Loucy (cell line): ENCODE results near the gene HMCN1.

ENCODE experiments used
- H2AFZ ChIP-seq: fragments of 200-600 bp; sonication (generic); 2 replicates; pipeline ENCODE4 v1.6.0; 2016; ENCODE audit warnings: antibody characterized with exemption, mild to moderate bottlenecking, low read length, moderate library complexity
- H3F3A ChIP-seq: fragments of 200-600 bp; 2 replicates; pipeline ENCODE4 v1.6.0; 2016; ENCODE audit warnings: antibody characterized with exemption, low read depth, mild to moderate bottlenecking
- H3K27me3 ChIP-seq: fragments of 200-600 bp; sonication (generic); 2 replicates; pipeline ENCODE4 v1.6.1; 2014; ENCODE audit warnings: low read length, mild to moderate bottlenecking; ENCODE audit not compliant: insufficient read depth, poor library complexity, severe bottlenecking
- H3K36me3 ChIP-seq: fragments of 200-600 bp; sonication (generic); 2 replicates; pipeline ENCODE4 v1.6.1; 2016; ENCODE audit warnings: low read length; ENCODE audit not compliant: insufficient read depth
- H3K4me1 ChIP-seq: fragments of 200-600 bp; sonication (generic); 2 replicates; pipeline ENCODE4 v1.5.1; 2014; ENCODE audit warnings: low read length, mild to moderate bottlenecking; ENCODE audit not compliant: insufficient read depth, poor library complexity, severe bottlenecking
- H3K4me2 ChIP-seq: fragments of 200-600 bp; sonication (generic); 2 replicates; pipeline ENCODE4 v1.6.0; 2014; ENCODE audit warnings: antibody characterized with exemption, low read length, low read depth, mild to moderate bottlenecking; ENCODE audit not compliant: poor library complexity, severe bottlenecking
- H3K4me3 ChIP-seq: fragments of 200-600 bp; sonication (generic); 2 replicates; pipeline ENCODE4 v1.5.1; 2014; ENCODE audit warnings: low read length, mild to moderate bottlenecking, mixed read lengths; ENCODE audit not compliant: poor library complexity, severe bottlenecking
- H3K79me2 ChIP-seq: fragments of 200-600 bp; sonication (generic); 2 replicates; pipeline ENCODE4 v1.6.1; 2014; ENCODE audit warnings: low read length; ENCODE audit not compliant: insufficient read depth
- H3K9ac ChIP-seq: fragments of 200-600 bp; sonication (generic); 2 replicates; pipeline ENCODE4 v1.6.0; 2014; ENCODE audit warnings: mild to moderate bottlenecking, low read depth, low read length, moderate library complexity; ENCODE audit not compliant: poor library complexity, severe bottlenecking
- H3K9me2 ChIP-seq: fragments of 200-600 bp; sonication (generic); replicated peaks from 2 replicates; pipeline ENCODE4 v1.6.1; 2016; ENCODE audit warnings: low read depth, low read length, mixed read lengths
- H3K9me3 ChIP-seq: fragments of 200-600 bp; sonication (generic); 2 replicates; pipeline ENCODE4 v1.6.1; 2014; ENCODE audit warnings: mild to moderate bottlenecking, antibody characterized with exemption, low read length, low read depth; ENCODE audit not compliant: insufficient read depth
- H4K20me1 ChIP-seq: fragments of 200-600 bp; sonication (generic); 2 replicates; pipeline ENCODE4 v1.6.0; 2014; ENCODE audit warnings: antibody characterized with exemption, low read length, mild to moderate bottlenecking; ENCODE audit not compliant: insufficient read depth, poor library complexity, severe bottlenecking
- EZH2phosphoT487 ChIP-seq: fragments of 200-600 bp; IDR thresholded peaks from 2 replicates; pipeline ENCODE4 v1.6.1; 2018; ENCODE audit warnings: antibody characterized with exemption, mild to moderate bottlenecking, moderate library complexity, borderline replicate concordance
- TF ChIP-seq, protein P1 (sequence below): fragments of 200-600 bp; sonication (generic); conservative IDR thresholded peaks from 2 replicates; pipeline ENCODE4 v1.5.1; 2014; ENCODE audit warnings: mild to moderate bottlenecking, antibody characterized with exemption, low read length

The HMCN1 gene

DNA sequence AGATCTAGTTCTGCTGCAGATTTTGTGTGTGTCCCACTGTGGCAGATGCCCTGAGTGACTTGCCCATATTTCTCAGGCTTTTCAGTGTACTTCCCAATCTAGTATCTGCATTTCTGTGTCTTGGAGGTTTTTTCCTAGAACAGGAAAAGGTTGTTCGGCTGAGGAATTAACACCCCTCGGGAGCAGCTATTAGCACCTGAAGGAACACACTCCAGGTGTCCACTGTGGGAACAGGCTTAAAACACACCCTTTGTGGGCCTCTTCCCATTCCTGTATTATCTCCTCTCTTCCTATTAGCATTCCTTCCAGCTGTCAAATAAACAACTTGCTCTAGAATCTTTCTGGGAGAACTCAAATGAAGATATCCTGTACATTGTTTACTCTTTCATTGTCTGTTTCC is 178.3 kb downstream of the HMCN1 start:
- Histone ChIP-seq H3K9me3 (no peaks in the 10 kb centered on the region), H3K79me2 (no peaks in the 10 kb centered on the region), H3K9me2 (no peaks in the 10 kb centered on the region), H3K9ac (no peak overlapping the region), H3K4me3 (no peak overlapping the region), H3K36me3 (no peaks in the 10 kb centered on the region), H2AFZ (no peak overlapping the region), H3K27me3 (no peaks in the 10 kb centered on the region), H3K4me2 (no peak overlapping the region), H3K4me1 (no peaks in the 10 kb centered on the region), H3F3A (no peaks in the 10 kb centered on the region), H4K20me1 (no peaks in the 10 kb centered on the region)
- TF ChIP-seq, protein P1, sequence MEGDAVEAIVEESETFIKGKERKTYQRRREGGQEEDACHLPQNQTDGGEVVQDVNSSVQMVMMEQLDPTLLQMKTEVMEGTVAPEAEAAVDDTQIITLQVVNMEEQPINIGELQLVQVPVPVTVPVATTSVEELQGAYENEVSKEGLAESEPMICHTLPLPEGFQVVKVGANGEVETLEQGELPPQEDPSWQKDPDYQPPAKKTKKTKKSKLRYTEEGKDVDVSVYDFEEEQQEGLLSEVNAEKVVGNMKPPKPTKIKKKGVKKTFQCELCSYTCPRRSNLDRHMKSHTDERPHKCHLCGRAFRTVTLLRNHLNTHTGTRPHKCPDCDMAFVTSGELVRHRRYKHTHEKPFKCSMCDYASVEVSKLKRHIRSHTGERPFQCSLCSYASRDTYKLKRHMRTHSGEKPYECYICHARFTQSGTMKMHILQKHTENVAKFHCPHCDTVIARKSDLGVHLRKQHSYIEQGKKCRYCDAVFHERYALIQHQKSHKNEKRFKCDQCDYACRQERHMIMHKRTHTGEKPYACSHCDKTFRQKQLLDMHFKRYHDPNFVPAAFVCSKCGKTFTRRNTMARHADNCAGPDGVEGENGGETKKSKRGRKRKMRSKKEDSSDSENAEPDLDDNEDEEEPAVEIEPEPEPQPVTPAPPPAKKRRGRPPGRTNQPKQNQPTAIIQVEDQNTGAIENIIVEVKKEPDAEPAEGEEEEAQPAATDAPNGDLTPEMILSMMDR = no peak
- TF ChIP-seq EZH2phosphoT487 = no peak

DNA sequence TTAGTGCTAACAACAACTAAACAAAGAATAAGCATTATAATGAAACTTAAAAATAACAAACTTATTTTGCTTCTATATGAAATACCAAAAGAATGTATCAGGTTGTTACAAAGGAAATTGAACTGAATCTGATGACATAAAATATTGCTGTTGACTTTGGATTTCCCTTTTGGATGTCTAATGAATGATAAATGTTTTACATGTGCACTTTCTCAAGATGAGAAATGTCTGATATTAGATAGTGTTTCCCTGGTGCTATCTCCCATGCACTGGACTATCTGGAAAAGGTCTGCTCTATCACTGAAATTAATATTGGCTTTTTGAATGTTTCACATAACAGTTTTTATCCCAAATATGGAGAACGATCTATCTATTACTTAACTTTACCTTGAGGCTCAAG is 179.9 kb downstream of the HMCN1 start:
- no peaks in the 10 kb centered on the region for H3K27me3 ChIP-seq
- H3K79me2 ChIP-seq = no peaks in the 10 kb centered on the region
- no peak overlapping the region for H3K9ac ChIP-seq
- no peaks in the 10 kb centered on the region for H4K20me1 ChIP-seq
- H3K9me3 ChIP-seq = no peaks in the 10 kb centered on the region
- no peak overlapping the region for H3K4me2 ChIP-seq
- H3K4me3 ChIP-seq = no peak overlapping the region
- H3K4me1 ChIP-seq = no peaks in the 10 kb centered on the region
- TF ChIP-seq, protein P1 = no peak
- TF ChIP-seq EZH2phosphoT487 = no peak
- H3K36me3 ChIP-seq = no peaks in the 10 kb centered on the region
- H3F3A ChIP-seq = no peaks in the 10 kb centered on the region
- H3K9me2 ChIP-seq = no peaks in the 10 kb centered on the region
- H2AFZ ChIP-seq = no peak overlapping the region

DNA sequence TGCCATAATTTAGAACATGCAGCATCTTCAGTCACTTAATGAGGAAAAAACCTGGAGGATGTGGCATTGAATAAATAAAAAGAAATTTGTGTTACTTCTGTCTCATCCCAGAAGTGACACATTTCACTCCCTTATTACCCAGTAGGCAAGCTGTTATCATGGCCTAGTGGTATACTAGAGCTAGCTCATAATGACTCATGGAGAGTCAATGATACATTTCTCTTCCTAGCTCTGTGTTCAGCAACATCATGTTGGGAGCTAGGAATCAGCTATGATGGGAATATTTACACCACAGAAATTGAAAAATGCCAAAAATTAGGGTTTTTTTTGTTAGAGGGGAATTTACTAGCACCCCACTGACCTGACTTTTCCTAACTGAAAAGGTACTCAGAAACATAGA is 182.7 kb downstream of the HMCN1 start:
- Histone ChIP-seq H3F3A (no peaks in the 10 kb centered on the region), H2AFZ (no peak overlapping the region), H3K4me3 (no peak overlapping the region), H3K27me3 (no peaks in the 10 kb centered on the region), H3K9ac (no peak overlapping the region), H3K79me2 (no peaks in the 10 kb centered on the region), H4K20me1 (no peaks in the 10 kb centered on the region), H3K9me2 (no peaks in the 10 kb centered on the region), H3K4me1 (no peaks in the 10 kb centered on the region), H3K9me3 (no peaks in the 10 kb centered on the region), H3K4me2 (no peak overlapping the region), H3K36me3 (no peaks in the 10 kb centered on the region)
- TF ChIP-seq EZH2phosphoT487 = no peak
- TF ChIP-seq, protein P1 = no peak
